Panc1 (cell line): ENCODE measurements around the gene GP9. TPM values are rescaled to one million over a fixed set of nuclear protein-coding genes. Genes with fewer than 3 reads are reported as not detected.

Experiments used
- ATAC-seq: fragments of 200-7000 bp; cut with Tn5 transposase; 2 replicates; pipeline ENCODE4 v1.9.1; 2020; ENCODE audit warnings: mild to moderate bottlenecking, moderate library complexity
- BruUV-seq: library from RNA; stranded (reverse); fragments of 400-500 nt; replicated peaks from 2 replicates; lab custom pipeline; 2021; lab: Mats Ljungman, UMichigan
- CTCF ChIA-PET: fragments of 300-600 bp; sonication (Branson Sonifier 250); formaldehyde crosslinking; loops from one replicate; lab custom pipeline; 2022; ENCODE audit warnings: antibody characterized with exemption; lab: Charles Lee
- POLR2A ChIA-PET: fragments of 300-600 bp; sonication (Branson Sonifier 250); formaldehyde crosslinking; loops from one replicate; lab custom pipeline; 2022; ENCODE audit warnings: antibody characterized with exemption; lab: Charles Lee
- DNase-seq: peaks from one replicate; pipeline ENCODE4 v3.0.0-alpha.2; 2010; ENCODE audit warnings: low read depth, low spot score
- H3K27ac ChIP-seq: 2 replicates; pipeline ENCODE4 v1.5.1; 2011; ENCODE audit warnings: mild to moderate bottlenecking, low read length, inconsistent platforms
- H3K27me3 ChIP-seq: fragments of 200-500 bp; sonication (Bioruptor generic); 2 replicates; pipeline ENCODE4 v1.6.0; 2014; ENCODE audit warnings: low read length, inconsistent platforms; ENCODE audit not compliant: control insufficient read depth, insufficient read depth
- H3K36me3 ChIP-seq: fragments of 200-500 bp; sonication (Bioruptor generic); 2 replicates; pipeline ENCODE4 v1.5.1; 2014; ENCODE audit warnings: inconsistent platforms, mild to moderate bottlenecking, low read length, moderate library complexity; ENCODE audit not compliant: control insufficient read depth, insufficient read depth
- H3K4me1 ChIP-seq: 2 replicates; pipeline ENCODE4 v1.5.1; 2011; ENCODE audit warnings: inconsistent platforms, mild to moderate bottlenecking, low read length, moderate library complexity; ENCODE audit not compliant: control insufficient read depth, insufficient read depth
- H3K4me3 ChIP-seq, 2 experiments: 2 replicates each; pipeline ENCODE4 v1.5.1; 2011 to 2012; ENCODE audit warnings: low read depth in 2 of 2, low read length in 2 of 2, mild to moderate bottlenecking in 2 of 2, inconsistent platforms in 1 of 2, moderate library complexity in 1 of 2
- H3K9me3 ChIP-seq: fragments of 200-500 bp; sonication (Bioruptor generic); 2 replicates; pipeline ENCODE4 v1.5.1; 2014; ENCODE audit warnings: low read depth, mild to moderate bottlenecking, inconsistent platforms, low read length, moderate library complexity; ENCODE audit not compliant: control insufficient read depth, insufficient read depth
- CTCF ChIP-seq: fragments of 450-650 bp; IDR thresholded peaks from 2 replicates; pipeline ENCODE4 v1.5.1; 2017; ENCODE audit warnings: mild to moderate bottlenecking
- POLR2AphosphoS5 ChIP-seq: IDR thresholded peaks from 2 replicates; pipeline ENCODE4 v1.6.1; 2012; ENCODE audit warnings: mild to moderate bottlenecking, low read depth, low read length, moderate library complexity
- REST ChIP-seq, 2 experiments: IDR thresholded peaks; 2 replicates each; pipeline ENCODE4 v1.6.1; 2011 to 2012; ENCODE audit warnings: low read depth in 2 of 2, control low read depth in 1 of 2, low read length in 1 of 2, mild to moderate bottlenecking in 1 of 2, moderate library complexity in 1 of 2; ENCODE audit not compliant: insufficient read depth in 1 of 2
- SIN3A ChIP-seq: IDR thresholded peaks from 2 replicates; pipeline ENCODE4 v1.6.1; 2012; ENCODE audit warnings: low read depth, mild to moderate bottlenecking, low read length, moderate library complexity, borderline replicate concordance; ENCODE audit not compliant: insufficient read depth
- TCF7L2 ChIP-seq: IDR thresholded peaks from 2 replicates; pipeline ENCODE4 v1.6.1; 2011; ENCODE audit warnings: mild to moderate bottlenecking, low read depth, low read length, inconsistent platforms
- in situ Hi-C: cut with HindIII; loops from 2 replicates; pipeline ENCODE4 v1.10.0; 2016; ENCODE audit warnings: low sequenced_read_pairs, low pct_unique_long_range_greater_than_20kb
- intact Hi-C: fragments of 100-400 bp; cut with micrococcal nuclease; formaldehyde crosslinking; loops from one replicate; pipeline ENCODE4 v1.10.0; 2022; ENCODE audit not compliant: unreplicated experiment
- total RNA-seq: library from RNA; stranded (reverse); gene quantifications from one replicate; pipeline ENCODE4 v1.2.1, GENCODE V29; 2021; ENCODE audit not compliant: unreplicated experiment

Gene GP9
- total RNA-seq, 1 experiment from 2014 or later, result not detected

- Histone ChIP-seq H3K36me3 (no peaks in the 10 kb centered on the region), H3K27me3 (no peaks in the 10 kb centered on the region), H3K27ac (no peak overlapping the region), H3K4me3 (no peak overlapping the region), H3K9me3 (no peaks in the 10 kb centered on the region), H3K4me1 (peaks cover 5% of the 10 kb centered on the region; the same call in 1 of the 2 replicates)
- DNase-seq (no peak), ATAC-seq (no peak)
- ChIA-PET CTCF (interaction anchor here (0.5 kb wide), 1 partner anchor 10 kb away, joined by 8 read pairs; no protein-coding TSS in a partner anchor), POLR2A (no interaction called here)
- in situ Hi-C loops (no loop called here), intact Hi-C loops (no loop called here)
- no peak for TF ChIP-seq SIN3A
- no peak for TF ChIP-seq POLR2AphosphoS5
- BruUV-seq, result no TSS peak
Observed at GRCh38 chr3:129047553-129047839, 13.1 kb upstream of the GP9 start.

GRCh38 chr3:129050556-129051295 lies 9.9 kb upstream of the GP9 start:
- DNase-seq (no peak), ATAC-seq (no peak)
- H3K27me3 ChIP-seq, result no peaks in the 10 kb centered on the region
- H3K27ac ChIP-seq, result no peak overlapping the region
- no peaks in the 10 kb centered on the region for H3K9me3 ChIP-seq
- no peaks in the 10 kb centered on the region for H3K36me3 ChIP-seq
- no TSS peak for BruUV-seq
- ChIA-PET POLR2A (interaction anchor here (0.7 kb wide), 1 partner anchor 171 kb away, joined by 5 read pairs; the partner anchor contains the start of gene ACAD9), CTCF (interaction anchor here (0.6 to 3.2 kb wide), 4 partner anchors 12 to 81 kb away, joined by 3 to 11 read pairs (median 4); no protein-coding TSS in a partner anchor)
- TF ChIP-seq REST (IDR thresholded peaks at IDR 0.05; ENCODE audit: insufficient read depth in 1 of 2, low read depth in 2 of 2, low read length in 1 of 2) (no peak), POLR2AphosphoS5 (no peak), CTCF (no peak), TCF7L2 (no peak), SIN3A (no peak)
- H3K4me1 ChIP-seq, result peaks cover 30% of the 10 kb centered on the region
- intact Hi-C loops (no loop called here), in situ Hi-C loops (no loop called here)
- no peak overlapping the region for H3K4me3 ChIP-seq
